ENCODE data around the gene AP4S1. TPM values are rescaled to one million over a fixed set of nuclear protein-coding genes. Genes with fewer than 3 reads are reported as not detected.

Gene AP4S1
- total and polyA plus RNA-seq, 10 donors: 6.4 to 22.9 (median 13.2) TPM

DNA sequence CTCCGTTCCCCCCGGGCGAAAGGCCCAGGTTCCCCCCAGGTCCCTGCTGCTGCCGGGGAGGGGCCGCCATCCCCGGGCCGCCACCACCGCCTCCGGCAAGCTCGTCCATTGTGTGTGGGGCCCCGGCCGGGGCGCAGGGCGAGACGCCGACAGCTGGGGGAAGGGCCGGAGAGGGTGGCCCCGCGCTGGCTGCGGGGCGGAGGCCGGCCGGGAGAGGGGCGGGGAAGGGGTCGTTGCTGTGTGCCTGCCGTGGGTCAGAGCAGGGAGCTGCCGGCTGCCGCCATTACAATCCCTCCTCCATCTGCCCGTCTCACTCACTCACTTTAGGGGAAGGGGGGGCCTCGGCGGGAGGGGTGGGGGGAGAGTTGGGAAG lies 614 bp downstream of the AP4S1 start, which contains the start of gene STRN3:
TSS of gene STRN3 (minus strand) at position 303 of the 373 bp plus-strand sequence. CDS start at position 109, 194 bp downstream.
- Histone ChIP-seq H3K4me1 (peaks cover 26 to 65% (median 40%) of the 10 kb centered on the region in 6 donors), H3K9me3 (no peaks in the 10 kb centered on the region), H3K27ac (peak within 1 kb of the TSS; percentile 94 to 100 (median 98)), H3K36me3 (peaks cover 0 to 4% (median 0%) of the 10 kb centered on the region in 6 donors), H3K27me3 (replicated peaks in 1 of 7) (no peaks in the 10 kb centered on the region), H3K4me3 (peak within 1 kb of the TSS; percentile 84 to 95 (median 91))
- WGBS, 5 donors: 0 to 2% (median 1%) methylated on average over 1 to 31 of the region's 31 CpGs
- TF ChIP-seq CTCF (IDR thresholded peaks at IDR 0.05 in 8 of 11, conservative IDR thresholded peaks at IDR 0.05 in 3 of 11): no peak
- no peak for TF ChIP-seq POLR2AphosphoS5 (IDR thresholded peaks at IDR 0.05)
- no peak for TF ChIP-seq POLR2A (IDR thresholded peaks at IDR 0.05)
- intact Hi-C loops (cut with DNase I; ENCODE audit: low total_unique reads): no loop called here
- no peak for DNase-seq

DNA sequence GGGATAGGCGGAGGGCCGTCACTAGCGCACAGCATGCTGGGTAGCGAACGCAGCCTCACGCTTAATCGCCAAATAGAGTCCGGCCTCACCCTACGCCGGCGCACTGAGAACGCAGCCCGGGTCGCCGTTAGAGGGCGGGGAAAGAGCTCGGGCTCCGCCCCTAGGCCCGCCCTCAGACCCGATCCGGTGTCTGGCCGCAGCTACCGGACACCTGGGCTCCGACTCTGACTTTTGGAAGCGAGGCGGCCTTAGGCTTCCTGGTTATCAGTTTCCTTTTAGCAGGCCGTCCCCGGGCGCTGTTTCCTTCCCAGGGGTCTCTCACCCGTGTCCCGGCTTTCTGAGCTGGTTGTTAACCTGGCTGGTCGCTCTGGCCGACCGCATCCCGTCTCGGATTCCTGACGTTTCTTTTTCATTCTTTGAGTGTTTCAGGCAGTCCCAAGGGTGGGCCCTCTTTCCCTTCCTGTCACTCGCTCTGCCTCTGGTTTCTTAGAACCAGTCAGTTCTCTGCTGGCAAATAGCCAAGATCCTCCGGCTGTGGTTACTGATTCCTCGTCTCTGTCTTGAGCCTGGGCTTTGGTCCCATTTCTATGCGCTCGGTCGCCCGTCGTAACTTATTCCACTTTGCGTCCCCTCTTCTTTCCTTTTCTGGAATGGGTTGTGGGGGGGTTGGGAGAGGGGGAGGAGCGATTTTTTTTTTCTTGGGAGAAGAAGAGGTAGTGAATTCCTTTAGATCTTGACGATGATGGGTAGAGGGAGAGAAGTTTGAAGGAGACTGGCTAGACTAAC lies 1.2 kb downstream of the AP4S1 start:
- peaks cover 21 to 64% (median 38%) of the 10 kb centered on the region in 6 donors for H3K4me1 ChIP-seq
- 0 to 1% (median 0%) methylated on average over 23 to 48 of the region's 48 CpGs for WGBS, 5 donors
- TF ChIP-seq POLR2AphosphoS5 (IDR thresholded peaks at IDR 0.05) (peak; percentile 86 to 92 (median 90)), CTCF (IDR thresholded peaks at IDR 0.05 in 8 of 11, conservative IDR thresholded peaks at IDR 0.05 in 3 of 11) (peak in 5 of 11 experiments; percentile 20 to 56 (median 36)), POLR2A (IDR thresholded peaks at IDR 0.05) (peak in 1 of 3 donors; percentile 55)
- peak overlapping the region; percentile 84 to 95 (median 91) for H3K4me3 ChIP-seq
- H3K9me3 ChIP-seq: no peaks in the 10 kb centered on the region
- peak overlapping the region; percentile 94 to 100 (median 98) for H3K27ac ChIP-seq
- no peaks in the 10 kb centered on the region for H3K36me3 ChIP-seq
- intact Hi-C loops (cut with DNase I; ENCODE audit: low total_unique reads): no loop called here
- DNase-seq: peak; percentile 99
- H3K27me3 ChIP-seq (replicated peaks in 1 of 7): no peaks in the 10 kb centered on the region

GRCh38 chr14:31027847-31028246 lies 2.4 kb downstream of the AP4S1 start:
- H3K27ac ChIP-seq: peak overlapping the region in 6 of 8 donors; percentile 97 to 100 (median 98)
- peaks cover 15 to 59% (median 33%) of the 10 kb centered on the region in 6 donors for H3K4me1 ChIP-seq
- 95 to 100% (median 98%) methylated on average over 1 of the region's 1 CpG for WGBS, 5 donors
- intact Hi-C loops (cut with DNase I; ENCODE audit: low total_unique reads): no loop called here
- no peaks in the 10 kb centered on the region for H3K27me3 ChIP-seq (replicated peaks in 1 of 7)
- H3K9me3 ChIP-seq: no peaks in the 10 kb centered on the region
- TF ChIP-seq POLR2A (IDR thresholded peaks at IDR 0.05) (no peak), POLR2AphosphoS5 (IDR thresholded peaks at IDR 0.05) (no peak), CTCF (IDR thresholded peaks at IDR 0.05 in 8 of 11, conservative IDR thresholded peaks at IDR 0.05 in 3 of 11) (no peak)
- H3K4me3 ChIP-seq: peak overlapping the region in 2 of 8 donors; percentile 91
- DNase-seq: no peak
- H3K36me3 ChIP-seq: no peaks in the 10 kb centered on the region
